HG02763 (cell line): Measurements from ENCODE around the gene LIPC.

Experiments
- ATAC-seq: cut with Tn5 transposase; IDR thresholded peaks from one replicate; pipeline ENCODE4 v1.9.1; 2021; ENCODE audit warnings: mild to moderate bottlenecking, moderate library complexity; ENCODE audit not compliant: unreplicated experiment

LIPC gene

DNA sequence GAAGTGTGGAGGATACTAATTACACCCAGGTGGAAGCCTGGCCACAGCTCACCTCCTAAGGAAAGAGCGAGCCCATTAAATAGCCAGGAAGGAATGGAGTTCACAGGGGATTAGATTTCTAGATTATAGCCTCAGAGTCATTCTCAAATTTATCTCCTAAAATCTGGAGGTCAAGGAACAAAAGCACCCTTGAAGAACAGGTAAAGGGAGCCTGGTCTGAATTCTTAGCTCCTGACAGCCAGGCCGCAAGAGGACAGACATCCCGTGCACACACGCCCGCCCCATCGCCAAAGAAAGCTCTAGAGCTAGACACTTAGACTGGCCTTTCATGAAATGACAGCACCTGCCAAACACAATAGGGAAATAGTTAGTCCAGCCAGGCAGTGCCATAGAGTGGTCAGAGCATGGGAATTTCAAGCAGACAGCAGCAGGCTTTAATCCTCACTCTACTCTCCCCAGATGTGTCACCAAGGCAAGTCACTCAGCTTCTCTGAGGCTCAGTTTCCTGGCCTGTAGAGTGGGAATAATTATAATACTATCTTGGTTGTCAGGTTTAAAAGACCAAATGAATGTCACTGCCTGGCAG lies 59.2 kb downstream of the LIPC start:
- no peak for ATAC-seq

DNA sequence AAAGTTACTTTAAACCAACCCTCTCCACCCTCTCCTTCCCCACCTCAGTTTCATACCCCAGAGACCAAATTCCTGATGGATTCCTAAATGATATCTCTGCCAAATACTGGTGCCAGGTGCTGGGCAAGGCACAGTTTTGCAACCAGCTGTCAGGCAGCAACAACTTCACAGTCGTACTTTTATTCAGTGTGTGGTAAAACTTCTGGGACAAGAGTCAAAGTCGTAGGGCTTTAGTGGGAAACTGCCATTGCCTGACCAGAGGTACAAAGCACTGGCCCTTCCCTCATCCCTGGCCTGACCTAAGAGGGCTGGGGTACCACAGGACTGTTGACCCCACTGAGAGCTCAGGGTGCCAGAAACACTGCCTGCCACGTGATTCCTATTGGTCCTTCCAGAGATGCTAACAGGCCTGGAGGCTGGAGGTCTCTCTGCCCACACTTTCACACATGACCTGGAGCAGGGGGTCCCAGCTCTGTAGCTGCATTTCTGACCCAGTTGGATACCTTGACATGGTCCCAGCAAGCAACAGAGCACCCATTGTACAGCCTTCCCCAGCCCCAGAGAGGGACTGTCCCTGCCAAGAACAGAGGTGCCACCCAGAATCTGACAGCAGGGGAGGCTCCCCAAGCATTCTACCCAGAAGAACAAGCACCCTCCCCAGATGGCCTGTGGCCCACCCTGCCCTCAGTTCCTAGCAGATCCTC lies 59.9 kb downstream of the LIPC start:
- no peak for ATAC-seq

DNA sequence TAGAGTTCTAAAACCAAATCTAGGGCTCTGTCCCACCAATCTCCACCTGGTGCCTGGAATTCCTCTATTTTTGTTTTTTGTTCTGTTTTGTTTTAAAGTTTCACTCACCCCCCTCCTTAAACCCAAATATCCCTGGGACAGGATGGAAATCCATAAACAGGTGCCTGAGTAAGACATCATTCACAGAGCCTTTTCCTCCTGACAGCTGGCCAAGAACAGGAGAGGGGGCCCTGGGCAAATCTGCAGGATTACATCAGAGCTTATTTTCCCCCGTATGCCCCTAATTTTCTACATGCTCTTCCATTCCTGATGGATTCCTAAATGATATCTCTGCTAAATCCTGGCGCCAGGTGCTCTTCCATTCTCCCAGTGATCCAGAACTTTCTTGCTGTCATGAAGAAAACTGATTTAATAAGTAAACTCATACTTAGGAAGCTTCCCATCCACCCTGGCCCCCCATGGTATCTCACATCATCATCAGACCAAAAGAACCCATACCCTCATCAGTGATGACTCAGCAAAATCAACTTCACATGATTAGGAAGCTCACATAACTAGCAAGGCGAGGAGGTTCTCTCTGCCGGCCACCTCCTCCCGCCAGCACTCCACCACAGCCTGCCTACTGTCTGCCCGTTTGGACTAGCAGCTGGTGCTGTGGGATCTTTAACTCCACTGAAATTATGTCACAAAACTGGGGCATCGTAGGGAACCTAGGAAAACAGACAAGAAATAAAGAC lies 61.0 kb downstream of the LIPC start:
- no peak for ATAC-seq

DNA sequence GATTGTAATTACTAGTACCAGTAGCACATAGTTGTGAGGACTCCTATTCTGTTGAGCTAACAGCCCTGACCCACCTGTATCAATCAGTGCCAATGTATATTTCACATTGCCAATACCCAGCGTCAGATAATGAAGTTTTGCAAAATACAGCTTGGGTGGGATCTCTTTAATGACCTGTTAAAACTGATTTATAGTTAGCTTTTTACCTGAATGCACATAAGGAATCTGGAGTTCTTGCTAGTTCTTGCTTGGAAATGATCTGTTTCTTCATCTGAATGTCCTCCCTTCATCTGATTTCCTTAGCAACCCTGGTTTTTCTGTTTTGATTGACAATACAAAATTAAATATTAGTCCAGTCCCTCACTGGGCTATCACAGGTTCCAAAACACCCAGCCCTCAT lies 62.8 kb downstream of the LIPC start:
- ATAC-seq, result no peak

DNA sequence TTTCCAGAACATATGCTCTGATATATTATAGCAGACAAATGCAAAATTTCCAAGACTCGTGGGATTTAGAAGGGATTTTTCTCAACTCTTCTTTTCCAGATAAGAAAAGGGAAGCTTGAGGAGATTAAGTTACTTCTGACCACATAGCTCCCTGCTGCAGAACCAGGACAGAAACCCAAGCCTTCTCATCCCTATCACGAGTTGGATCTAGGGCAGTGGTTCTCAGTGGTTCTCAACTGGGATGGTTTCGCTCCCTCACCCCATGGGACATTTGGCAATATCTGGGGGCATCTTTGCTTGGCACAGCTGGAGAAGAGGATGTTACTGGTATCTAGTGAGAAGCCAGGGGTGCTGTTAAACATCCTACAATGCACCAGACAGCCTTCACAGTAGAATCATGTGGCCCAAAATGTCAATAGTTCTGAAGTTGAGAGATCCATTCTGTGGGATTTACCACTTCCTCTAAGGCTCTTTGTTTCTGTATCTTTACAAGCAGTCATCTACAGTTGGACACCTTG lies 64.2 kb downstream of the LIPC start:
- ATAC-seq, result no peak

DNA sequence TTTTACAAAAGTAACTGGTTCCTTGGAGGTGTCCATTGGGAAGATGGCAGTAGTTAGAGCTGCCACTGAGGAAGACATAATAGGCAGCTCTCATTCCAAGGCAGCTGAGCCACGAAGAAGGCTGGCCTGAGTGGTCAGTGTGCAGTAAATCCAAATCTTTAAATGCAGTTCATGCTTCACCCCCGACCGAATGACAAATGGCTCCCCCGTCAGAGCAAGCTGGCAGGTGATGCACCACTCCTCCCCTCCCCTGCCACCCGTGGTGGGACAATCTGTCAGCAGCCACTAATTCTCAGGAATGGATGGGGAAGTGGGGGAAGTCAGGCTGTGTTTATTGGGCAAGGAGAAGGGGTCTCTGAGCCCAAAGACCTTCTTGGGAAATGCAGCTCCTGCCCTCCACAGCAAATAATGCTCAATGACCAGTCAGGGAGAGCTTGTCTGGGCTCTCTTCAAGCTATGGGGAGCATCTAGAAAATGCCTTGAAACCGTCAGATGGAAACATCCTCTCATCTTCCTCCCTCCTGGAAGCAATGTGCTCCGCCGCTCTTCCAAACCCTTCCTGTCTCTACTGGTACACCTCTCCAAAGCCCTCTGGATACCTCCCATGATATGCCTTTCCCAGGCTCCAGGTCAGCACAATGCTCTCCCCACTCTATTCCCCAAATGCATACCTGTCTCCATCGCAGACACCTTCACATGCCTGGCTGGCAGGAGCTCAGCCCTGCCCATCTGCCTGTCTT lies 65.4 kb downstream of the LIPC start:
- no peak for ATAC-seq

DNA sequence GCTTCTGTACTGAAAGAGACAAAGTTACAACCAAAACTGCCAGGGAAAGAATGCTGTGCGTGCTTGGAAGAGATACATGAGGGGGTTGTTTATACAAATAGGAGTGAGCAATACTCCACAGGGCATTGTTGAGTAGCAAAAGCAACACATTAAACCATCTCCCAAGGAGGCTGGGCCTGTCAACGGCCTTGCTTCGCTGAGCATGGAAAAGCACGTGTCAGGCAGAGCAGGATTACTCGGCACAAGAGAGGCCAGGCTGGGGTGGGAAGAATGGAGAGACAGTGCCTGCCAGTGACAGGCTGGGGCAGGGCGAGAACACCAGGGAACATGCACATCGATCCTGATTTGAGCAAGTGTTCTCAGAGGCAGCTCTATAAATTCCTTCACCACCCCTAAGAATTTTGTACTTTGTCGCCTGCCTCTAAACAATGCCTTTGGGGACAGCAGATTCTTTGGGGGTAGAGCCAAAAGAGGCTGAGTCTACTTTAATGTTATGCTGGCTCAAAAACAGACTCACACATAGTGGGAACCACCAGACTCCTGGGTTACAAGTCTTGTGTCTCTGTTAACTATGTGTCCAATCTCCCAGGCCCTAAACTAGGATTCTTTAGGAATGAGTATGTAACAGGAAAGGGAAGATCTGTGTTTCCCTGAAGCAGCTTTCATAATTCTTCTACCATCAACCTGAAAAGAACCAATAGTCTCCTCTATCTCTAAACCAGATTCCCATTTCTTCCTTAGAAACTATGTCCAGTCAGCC lies 67.2 kb downstream of the LIPC start:
- ATAC-seq, result no peak

DNA sequence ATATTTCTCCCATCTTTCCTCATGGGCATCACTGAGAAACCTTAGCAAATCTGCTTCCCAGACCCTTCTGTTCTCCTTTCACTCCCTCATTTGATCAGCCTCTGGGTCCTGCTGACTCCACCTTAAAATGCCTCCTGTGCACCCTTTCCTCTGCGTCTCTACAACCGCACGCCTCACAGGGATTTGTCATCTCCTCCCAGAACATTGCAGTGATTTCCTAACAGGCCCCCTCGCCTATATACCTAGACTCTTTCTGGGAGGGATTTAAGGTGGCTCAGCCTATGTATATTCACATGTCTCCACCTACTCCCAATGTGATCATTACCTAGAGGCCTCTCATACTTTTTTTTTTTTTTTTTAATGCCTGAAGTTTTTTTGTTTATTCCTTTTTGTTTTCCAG lies 69.2 kb downstream of the LIPC start:
- no peak for ATAC-seq

DNA sequence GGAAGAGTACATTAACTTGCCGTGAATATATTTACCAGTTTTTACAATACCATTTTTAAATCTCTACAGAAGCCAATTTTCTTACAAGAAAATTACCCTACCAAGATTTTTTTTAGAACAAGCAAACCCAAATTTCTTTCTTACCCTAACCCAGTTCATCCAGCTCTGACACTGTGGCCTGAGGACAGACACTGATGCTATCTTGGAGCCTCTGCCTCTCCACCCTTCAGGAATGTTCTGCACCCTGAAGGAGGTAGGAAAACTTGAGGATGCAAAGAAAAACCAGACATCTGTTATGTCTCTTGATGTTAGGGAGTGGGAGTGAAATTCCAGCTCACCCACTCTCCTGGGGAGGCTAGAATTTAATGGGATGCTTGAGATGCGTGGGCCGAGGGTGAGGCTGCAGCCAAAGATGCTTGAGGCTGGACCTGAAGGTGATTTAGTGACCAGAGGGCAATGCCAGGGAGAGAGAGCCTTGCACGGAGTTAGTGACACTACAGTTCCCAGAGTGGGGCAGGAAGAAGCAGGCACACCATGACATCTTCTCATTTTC lies 69.9 kb downstream of the LIPC start:
- ATAC-seq, result no peak

DNA sequence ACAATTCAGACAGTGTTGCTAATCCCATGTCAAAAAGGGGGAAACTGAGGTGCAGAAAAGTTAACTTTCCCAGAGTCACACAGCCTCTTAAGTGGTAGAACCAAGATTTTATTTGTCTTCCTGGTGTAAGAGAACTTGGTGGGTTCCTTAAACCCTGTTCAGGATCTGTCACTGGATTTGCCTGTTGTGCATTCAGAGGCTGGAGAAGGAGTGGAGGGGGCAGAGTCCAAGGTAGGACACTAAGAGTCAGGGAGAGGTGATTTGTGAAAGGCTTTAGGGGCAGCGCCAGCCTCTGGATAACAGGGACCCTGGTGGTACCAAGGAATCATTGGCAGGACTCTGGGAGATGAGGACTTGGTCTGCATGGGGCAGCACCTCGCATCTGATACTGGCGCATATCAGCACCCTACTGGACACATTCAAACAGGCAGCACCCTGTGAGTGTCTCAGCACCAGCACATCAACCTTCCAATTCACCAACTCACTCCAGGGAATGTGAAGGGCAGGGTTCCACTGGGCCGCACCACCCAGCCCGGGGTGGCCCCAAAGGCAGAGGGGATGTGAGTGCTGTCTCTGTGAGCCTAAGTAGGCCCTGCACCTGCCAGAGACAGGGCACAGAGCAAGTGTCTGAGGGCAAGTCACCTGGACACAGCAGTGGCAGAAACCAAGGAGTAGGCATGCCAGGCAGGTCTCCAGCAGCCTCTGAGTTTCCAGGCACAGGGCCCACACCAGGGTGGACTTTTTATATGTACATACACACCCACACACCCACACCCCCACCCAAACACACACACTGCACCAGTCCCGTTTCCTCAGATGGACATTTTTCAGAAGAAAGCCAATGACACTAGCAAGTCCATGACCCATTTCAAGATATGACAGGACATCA lies 71.6 kb downstream of the LIPC start:
- no peak for ATAC-seq

DNA sequence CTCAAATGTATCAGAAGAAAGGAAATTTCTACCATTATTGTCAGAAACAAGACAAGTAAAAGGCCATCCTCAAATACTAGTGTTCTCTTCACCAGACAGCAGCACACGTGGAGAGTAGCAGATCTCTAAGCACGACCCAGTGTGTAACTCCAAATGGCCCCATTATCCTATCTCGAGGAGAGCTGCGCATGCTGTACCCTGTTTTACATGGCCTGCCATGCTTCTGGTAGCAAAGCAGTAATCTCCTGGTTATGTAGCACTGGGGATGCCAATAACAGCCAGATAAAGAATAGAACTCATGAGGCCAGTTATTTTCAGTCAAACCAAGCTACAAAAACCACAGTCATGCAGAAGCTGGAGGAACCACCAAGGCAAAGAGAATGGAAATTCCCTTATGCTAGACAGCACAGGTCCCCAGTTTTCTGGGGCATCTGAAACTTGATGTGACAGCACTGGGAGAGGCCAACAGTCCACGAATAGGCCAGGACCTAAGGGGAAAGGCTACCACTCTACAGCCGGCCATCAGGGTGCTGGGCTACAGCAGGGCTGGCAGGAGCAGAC lies 73.0 kb downstream of the LIPC start:
- no peak for ATAC-seq

DNA sequence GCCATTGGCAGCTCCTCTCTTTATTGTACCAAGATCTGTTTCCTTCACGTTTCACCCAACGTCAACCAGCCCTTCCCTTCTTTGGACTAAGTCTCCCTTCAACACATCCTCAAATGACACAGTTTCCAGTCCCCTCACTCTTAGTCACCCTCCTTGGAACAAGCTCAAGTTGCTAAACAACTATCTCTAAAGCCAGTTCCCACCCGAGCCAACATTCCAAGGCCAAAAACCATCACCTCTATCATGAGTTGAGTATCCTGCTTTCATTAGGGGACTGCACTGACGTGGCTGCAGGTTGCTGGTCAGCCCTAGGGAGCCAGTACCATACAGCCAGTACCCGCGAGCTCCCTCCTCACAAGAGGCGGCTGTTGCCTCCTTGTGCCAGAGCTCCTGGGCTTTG lies 73.8 kb downstream of the LIPC start:
- ATAC-seq, result no peak

DNA sequence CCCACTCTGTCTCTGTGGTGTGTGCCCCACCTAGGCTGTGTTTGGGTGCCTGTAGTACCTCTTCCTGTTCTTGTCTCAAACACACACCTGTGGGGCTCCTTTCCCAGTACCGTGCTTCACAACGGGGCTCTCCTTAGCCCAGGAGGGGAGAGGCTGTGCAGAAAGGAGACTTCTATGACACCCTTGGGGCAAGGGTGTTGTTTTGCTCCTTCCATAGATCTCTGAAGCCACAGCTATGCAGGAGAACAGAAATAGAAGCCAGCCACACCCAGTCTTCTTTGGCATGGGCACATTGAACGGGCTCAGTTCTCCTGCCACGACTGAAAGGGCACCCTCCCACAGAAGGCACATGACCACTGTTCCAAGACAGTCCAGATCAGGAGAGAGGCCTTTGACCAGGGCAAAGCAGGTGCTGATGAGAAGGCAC lies 74.3 kb downstream of the LIPC start:
- ATAC-seq, result no peak

DNA sequence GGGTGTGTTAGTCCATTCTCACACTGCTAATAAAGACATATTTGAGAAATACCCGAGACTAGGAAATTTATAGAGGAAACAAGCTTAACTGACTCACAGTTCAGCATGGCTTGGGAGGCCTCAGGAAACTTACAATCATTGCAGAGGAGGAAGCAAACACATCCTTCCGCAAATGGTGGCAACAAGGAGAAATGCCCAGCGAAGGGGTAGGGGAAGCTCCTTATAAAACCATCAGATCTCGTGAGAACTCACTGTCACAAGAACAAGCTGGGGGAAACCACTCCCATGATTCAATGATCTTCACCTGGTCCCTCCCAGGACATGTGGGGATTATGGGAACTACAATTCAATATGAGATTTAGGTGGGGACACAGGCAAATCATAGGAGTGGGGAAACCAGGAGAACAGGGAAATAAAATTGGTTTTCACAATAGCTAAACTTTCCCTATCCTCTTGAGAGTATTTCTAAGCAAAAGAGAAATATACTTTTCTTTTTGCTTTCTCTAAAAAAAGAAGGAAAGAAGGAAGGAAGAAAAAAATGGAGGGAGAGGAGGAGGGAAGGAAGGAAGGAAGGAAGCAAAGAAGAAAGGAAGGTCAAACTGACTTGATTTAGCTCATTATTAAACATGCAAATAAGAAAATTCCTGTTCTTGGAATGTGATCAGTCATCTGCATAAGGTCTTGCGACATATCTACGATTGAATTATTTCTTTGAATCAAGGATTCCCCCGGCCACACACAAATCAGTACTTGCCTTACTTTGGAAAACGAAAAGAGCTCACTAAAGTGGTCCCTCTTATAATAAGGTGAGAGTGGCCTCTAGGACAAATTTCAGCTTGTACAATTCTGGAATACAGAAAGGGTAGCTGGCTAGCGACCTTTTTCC lies 75.2 kb downstream of the LIPC start:
- ATAC-seq, result no peak

DNA sequence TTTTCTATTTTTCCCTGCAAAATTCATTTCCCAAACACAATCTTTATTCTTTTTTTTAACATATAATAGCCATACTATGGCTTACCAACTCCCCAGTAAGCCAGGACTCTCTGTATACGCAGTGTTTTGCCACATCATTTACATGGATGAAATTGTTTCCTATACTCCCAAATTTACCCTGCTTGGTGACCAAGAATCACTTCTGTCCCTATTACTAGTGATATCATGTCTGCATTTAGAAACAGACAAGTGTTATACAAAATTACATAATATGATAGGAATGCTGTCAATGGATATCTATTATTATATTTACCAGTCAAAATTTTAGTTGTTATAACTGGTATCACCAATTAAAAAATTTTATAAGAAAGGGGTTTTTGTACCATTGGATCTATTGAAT lies 77.8 kb downstream of the LIPC start:
- ATAC-seq, result no peak

DNA sequence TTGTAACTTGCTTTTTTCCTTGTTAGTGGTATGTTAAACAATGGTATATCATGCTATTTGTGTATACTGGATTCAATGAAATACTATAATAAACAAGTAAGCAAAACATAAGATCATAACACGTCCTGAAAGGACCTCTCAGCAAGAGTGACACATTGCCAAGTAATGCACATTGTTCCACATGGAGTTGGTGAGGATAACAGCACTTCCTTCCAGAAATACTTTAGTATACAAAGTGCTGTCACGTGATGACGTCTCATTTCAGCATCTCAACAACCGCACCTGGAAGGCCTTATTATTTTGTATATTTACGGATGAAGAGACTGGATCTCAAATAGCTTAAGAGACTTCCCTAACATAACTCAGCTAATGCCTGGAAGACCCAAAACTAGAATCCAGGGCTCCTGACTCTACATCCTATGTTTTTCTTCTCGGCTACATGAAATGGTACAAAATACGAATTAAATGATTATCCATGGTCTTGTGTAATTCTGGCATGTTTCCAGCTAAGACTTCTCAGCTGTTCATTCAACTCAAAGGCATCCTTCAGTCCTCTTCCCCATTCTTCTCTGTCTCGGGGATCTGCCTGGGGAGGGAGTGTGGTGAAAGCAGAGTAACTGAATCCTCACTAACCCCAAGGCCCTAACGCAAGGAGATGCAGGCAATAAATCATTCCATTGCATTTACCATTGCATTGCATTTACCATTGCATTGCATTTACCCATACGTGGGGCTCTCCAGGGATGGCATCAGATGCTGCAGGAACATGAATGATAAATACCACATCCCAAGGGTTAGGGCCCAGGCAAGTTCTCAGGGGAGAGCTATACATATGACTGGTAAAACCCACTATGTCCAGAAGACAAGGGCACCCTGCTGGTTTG lies 79.2 kb downstream of the LIPC start:
- ATAC-seq, result no peak

DNA sequence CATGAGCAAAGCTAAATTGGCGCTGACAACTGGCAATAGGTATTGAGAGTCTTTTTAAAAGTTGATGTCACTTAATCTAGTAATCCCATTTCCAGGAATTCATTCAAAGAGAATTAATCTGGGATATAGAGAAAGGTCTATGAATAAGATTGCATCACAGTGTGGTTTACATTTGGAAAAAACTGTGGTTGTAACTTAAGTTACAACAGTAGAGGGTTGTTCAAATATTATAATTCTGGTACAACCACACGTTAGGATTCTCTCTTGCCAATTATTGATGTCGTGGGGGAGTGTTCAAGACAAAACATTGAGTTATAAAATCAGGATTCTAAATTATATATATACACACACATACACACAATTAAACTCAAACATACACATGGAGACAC lies 79.8 kb downstream of the LIPC start:
- ATAC-seq, result no peak
